Activated CD4-positive, alpha-beta T cell treated with anti-CD3 and anti-CD28 coated beads, Interleukin-2, amount 10 ng/mL, durations not matched to agents 7 days and 5 days (primary cell): ENCODE results near the gene PRSS50. TPM values are rescaled to one million over a fixed set of nuclear protein-coding genes. Genes with fewer than 3 reads are reported as not detected.

Experiments used
- CTCF ChIA-PET: fragments of 350-600 bp; sonication (Branson Sonifier 250); formaldehyde crosslinking; loops from one replicate; lab custom pipeline; 2021; ENCODE audit warnings: antibody characterized with exemption; lab: Charles Lee
- POLR2A ChIA-PET: fragments of 350-600 bp; sonication (Branson Sonifier 250); formaldehyde crosslinking; loops from one replicate; lab custom pipeline; 2021; ENCODE audit warnings: antibody characterized with exemption; lab: Charles Lee
- DNase-seq: peaks from one replicate; pipeline ENCODE4 v3.0.0-alpha.2; 2020
- H3K27ac Mint-ChIP-seq: one replicate; pipeline ENCODE4 v1.8.0; 2021; ENCODE audit warnings: mild to moderate bottlenecking, moderate library complexity, mixed read lengths
- H3K27me3 Mint-ChIP-seq: one replicate; pipeline ENCODE4 v1.8.0; 2021; ENCODE audit warnings: mixed read lengths
- H3K36me3 Mint-ChIP-seq: one replicate; pipeline ENCODE4 v1.8.0; 2021; ENCODE audit warnings: low read depth, mixed read lengths
- H3K4me1 Mint-ChIP-seq: one replicate; pipeline ENCODE4 v1.8.0; 2021; ENCODE audit warnings: mixed read lengths
- H3K4me3 Mint-ChIP-seq: one replicate; pipeline ENCODE4 v1.8.0; 2021; ENCODE audit warnings: mild to moderate bottlenecking, moderate library complexity, mixed read lengths
- H3K9me3 Mint-ChIP-seq: one replicate; pipeline ENCODE4 v1.8.0; 2021; ENCODE audit warnings: mixed read lengths
- total RNA-seq, 2 experiments: library from RNA; stranded (reverse); gene quantifications; one replicate each; pipeline ENCODE4 v1.2.3, GENCODE V29; 2021

The PRSS50 gene
- total RNA-seq, 2 experiments from 2014 or later = not detected

DNA sequence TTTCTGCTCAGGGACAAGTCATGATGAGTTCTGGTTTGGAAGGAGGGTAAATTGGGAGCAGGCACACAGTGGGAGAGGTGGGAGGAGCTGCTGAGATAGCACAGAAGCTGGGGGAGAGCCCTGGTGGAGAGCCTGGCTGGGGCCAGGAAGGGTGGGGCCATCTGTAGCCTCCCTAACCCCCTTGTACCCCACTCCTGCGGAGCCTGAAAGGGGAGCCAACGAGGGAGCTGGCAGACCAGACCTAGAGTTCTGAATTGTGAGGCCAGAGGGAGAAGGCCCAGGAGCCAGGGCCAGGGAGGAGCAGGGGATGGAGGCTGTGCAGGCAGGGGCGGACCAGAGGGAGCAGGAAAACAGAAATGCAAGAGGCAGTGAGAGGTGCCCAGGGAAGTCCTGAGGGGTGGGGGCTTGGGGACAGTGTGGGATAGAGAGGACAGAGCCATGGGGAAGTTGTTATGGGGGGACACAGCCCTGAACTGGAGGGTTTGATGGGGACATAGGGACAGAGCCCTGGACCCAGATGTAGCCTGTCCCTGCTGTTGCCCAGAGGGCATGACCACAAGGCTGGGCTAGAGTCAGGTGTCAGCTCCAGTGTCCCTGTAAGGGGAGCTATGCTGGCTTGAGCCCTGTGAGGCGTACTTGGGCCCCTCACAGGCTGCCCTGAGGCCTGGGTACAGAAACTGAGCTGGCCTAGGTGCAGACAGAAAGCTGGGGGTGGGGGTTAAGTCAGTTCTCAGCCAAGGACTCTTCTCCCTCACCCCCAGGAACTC, 15.2 kb downstream of the PRSS50 start:
- POLR2A ChIA-PET = no interaction called here

DNA sequence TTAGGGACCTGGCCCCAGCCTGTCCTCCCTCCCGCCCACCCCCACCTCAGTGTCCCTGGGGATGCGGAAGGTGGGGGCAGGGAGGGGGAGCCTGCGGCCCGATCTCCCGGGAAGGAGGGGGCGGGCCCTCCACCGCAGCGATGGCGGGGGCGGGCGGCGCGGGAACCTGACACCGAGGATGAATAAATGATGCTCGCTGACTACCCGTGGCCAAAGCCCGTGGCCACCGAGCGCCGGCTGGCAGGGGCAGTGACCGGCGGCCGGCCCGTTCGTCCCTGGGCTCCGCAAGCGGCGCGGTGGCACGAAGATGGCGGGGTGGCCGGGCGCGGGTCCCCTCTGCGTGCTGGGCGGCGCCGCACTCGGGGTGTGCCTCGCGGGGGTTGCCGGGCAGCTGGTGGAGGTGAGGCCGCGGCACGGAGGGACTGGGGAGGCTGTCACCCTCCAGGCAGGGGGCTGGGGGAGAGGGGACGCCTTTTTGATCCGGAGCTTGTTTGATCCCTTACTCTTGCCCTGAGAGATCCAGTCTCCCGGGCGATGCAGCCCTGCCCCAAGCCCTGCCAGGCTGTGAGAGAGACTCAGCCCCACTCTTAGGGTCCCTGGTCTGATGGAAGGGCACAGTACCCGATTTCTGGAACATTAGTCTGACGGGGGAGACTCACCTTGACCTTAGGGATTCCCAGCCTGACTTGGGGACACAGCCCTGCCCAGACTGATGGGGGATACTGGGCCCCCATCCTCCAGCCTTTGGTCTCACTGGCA, 16.3 kb downstream of the PRSS50 start, which contains the start of gene TMIE:
TMIE (plus strand) TSS at position 212 of the 759 bp plus-strand sequence; CDS start at position 308, 96 bp downstream.
- peaks cover 14% of the 10 kb centered on the region for H3K4me1 Mint-ChIP-seq
- H3K27me3 Mint-ChIP-seq = peaks cover 15% of the 10 kb centered on the region
- ChIA-PET POLR2A (no interaction called here), CTCF (interaction anchor here (0.6 kb wide), 1 partner anchor 1271 kb away, joined by 3 read pairs; no protein-coding TSS in a partner anchor)
- no peaks in the 10 kb centered on the region for H3K9me3 Mint-ChIP-seq
- H3K27ac Mint-ChIP-seq = no peak within 1 kb of the TSS
- H3K4me3 Mint-ChIP-seq = no peak within 1 kb of the TSS
- DNase-seq = no peak
- H3K36me3 Mint-ChIP-seq = no peaks in the 10 kb centered on the region

More for the DNA sequence above, 15.2 kb downstream of the PRSS50 start:
- Mint-ChIP-seq H3K4me3 (no peak overlapping the region), H3K27ac (no peak overlapping the region), H3K4me1 (peaks cover 9% of the 10 kb centered on the region), H3K9me3 (no peaks in the 10 kb centered on the region), H3K27me3 (peaks cover 15% of the 10 kb centered on the region), H3K36me3 (no peaks in the 10 kb centered on the region)
- no peak for DNase-seq
- CTCF ChIA-PET = interaction anchor here (0.6 to 1.0 kb wide), 3 partner anchors 11 to 441 kb away, joined by 3 read pairs; no protein-coding TSS in a partner anchor

DNA sequence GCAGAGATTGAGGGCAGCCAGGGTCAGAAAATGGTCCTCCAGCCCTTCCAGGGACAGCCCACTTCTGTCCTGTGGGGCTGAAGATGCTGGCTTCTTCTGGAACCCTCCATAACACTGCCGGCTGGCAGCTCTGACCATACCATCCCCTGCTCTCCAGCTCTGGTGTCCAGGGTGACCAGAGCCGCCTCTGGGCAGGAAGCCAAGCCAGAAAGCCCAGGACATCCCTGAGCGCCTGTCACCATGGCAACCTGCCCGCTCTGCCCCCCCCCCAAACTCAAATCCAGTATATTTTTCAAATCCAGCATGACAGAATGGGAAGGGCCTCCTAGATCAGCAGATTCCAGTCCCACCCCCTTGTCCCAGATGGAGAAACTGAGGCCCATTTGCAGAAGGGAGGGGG, 16.9 kb downstream of the PRSS50 start:
- H3K9me3 Mint-ChIP-seq = no peaks in the 10 kb centered on the region
- no peak overlapping the region for H3K27ac Mint-ChIP-seq
- ChIA-PET CTCF (no interaction called here), POLR2A (no interaction called here)
- no peaks in the 10 kb centered on the region for H3K36me3 Mint-ChIP-seq
- peaks cover 19% of the 10 kb centered on the region for H3K4me1 Mint-ChIP-seq
- no peak for DNase-seq
- H3K27me3 Mint-ChIP-seq = peaks cover 15% of the 10 kb centered on the region
- H3K4me3 Mint-ChIP-seq = no peak overlapping the region

DNA sequence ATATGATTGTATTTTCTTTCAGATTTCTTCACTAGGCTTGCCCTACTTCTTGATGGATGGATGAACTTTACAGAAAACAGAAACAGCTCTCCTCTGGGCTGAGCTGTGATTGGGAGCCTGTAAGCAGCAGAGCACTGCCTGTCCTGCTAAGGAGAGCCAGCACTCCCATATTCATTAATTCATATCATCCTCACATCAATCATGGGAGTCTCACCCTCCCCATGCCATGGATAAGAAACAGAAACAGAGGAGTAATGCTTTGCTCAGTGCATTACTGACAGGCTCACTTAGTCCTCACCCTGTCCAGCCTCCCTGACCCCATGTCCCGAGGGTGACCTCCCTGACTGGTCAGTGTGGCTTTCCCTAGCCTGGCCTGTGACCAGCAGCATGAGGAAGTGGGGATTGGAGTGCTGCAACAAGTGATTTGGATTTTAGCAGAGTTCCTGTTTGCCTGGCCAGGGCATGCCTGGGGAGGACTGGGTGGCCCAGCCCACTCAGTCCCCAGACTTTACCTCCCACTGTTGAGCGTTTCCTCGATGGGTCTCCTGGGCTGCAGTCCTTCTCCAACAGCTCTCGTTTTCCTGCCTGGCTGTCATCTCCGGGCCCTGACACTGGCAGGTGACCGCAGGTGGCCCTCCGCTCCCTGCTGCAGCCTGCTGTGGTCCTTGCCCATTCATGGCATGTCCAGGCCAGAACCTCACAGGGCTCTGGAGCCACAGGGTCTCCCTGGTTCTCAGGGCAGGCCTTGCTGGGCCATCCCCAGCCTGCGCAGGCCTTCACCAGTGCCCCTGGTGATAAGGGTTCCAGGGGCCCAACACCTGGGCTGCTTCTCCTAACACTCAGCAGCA, 17.8 kb downstream of the PRSS50 start:
- no peak for DNase-seq
- no peak overlapping the region for H3K4me3 Mint-ChIP-seq
- ChIA-PET CTCF (interaction anchor here (0.6 kb wide), 1 partner anchor 15 kb away, joined by 3 read pairs; no protein-coding TSS in a partner anchor), POLR2A (interaction anchor here (0.6 kb wide), 1 partner anchor 1322 kb away, joined by 4 read pairs; no protein-coding TSS in a partner anchor)
- H3K9me3 Mint-ChIP-seq = no peaks in the 10 kb centered on the region
- peaks cover 27% of the 10 kb centered on the region for H3K4me1 Mint-ChIP-seq
- no peak overlapping the region for H3K27ac Mint-ChIP-seq
- H3K36me3 Mint-ChIP-seq = no peaks in the 10 kb centered on the region
- peaks cover 15% of the 10 kb centered on the region for H3K27me3 Mint-ChIP-seq

DNA sequence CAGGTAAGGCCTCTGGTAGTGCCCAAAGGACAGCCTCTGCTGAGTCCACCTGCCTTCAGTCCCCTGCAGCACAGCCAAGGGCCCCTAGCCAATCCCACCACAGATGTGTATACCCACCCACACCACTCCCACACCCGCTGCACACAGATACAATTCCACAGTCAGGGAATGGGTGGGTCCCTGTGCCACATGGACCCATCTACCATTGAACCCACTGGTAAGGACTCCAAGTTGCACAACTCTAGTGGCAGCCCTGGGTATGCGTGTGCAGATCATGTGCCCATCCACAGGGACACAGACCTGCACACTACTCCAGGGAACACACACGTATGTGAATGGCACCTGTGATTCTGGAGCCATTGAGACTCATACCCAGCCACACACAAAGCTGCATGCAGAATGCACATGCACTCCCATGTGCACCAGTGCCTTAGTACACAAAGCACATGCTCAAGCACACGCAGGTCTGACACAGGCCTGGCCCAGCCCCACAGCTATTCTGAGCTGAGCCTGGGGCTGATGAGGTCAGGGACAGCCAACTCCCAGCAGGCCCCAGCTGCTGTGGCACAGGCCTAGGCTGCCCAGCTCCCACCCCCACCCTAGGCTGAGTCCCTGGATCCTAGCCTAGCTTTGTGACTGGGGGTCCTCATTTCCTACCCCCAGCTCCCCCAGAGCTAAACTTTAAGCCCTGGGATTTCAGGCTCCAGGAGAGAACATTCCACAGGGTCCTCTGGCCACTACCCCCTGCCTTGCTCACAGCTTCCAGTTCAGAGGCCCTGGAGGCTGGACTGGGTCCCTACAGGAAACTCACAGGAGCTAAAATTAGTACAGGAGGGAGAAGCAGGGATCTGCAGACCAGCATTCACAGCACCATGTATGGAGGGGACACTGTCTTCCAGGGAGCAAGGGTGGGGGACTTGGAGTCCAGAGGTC, 21.4 kb downstream of the PRSS50 start:
- H3K9me3 Mint-ChIP-seq = no peaks in the 10 kb centered on the region
- POLR2A ChIA-PET = no interaction called here
- peak overlapping the region; percentile 88 for H3K27ac Mint-ChIP-seq
- no peaks in the 10 kb centered on the region for H3K36me3 Mint-ChIP-seq
- peaks cover 43% of the 10 kb centered on the region for H3K4me1 Mint-ChIP-seq
- no peak overlapping the region for H3K4me3 Mint-ChIP-seq
- DNase-seq = no peak
- peaks cover 10% of the 10 kb centered on the region for H3K27me3 Mint-ChIP-seq
- CTCF ChIA-PET = interaction anchor here (0.6 to 2.8 kb wide), 10 partner anchors 10 to 714 kb away, joined by 3 to 10 read pairs (median 4); no protein-coding TSS in a partner anchor

DNA sequence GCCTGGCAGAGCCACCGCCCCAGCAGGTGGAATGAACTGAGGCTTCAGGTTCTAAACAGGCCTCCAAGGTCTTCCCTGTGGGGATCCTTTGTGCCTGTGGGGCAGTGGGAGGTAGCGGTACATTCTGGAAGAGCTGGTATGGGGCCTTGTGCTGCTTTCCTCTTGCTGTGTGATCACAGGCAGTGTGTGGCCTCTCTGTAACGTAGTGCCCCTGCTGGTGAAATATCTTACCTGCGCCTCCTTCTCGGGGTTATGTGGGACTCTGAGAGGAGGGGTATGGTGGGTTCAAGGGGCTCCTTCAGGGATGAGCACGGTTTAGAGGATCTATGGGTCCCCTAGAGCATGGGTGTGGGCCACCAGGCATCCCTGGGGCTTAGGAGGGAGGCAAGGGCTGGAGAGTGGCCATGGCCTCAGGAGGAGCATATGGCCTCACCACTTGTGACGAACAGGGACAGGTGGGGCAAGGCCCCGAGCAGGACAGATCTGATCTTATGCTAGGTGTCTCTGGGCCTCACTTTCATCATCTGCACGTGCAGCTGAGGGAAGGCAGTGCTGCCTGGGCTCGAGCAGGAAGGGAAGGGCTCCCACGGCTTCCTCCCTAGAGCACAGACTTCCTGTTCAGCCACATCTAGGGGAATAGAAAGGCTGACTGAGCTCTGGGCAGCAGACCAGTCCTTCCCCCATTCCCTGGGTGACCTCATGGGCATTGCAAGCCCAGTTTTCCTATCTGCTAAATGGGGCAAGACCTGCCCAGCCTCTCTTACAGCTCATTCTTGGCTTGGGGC, 22.3 kb downstream of the PRSS50 start:
- Mint-ChIP-seq H3K36me3 (no peaks in the 10 kb centered on the region), H3K9me3 (no peaks in the 10 kb centered on the region), H3K4me1 (peaks cover 52% of the 10 kb centered on the region), H3K4me3 (peak overlapping the region; percentile 15), H3K27me3 (peaks cover 8% of the 10 kb centered on the region), H3K27ac (peak overlapping the region; percentile 88)
- DNase-seq = peak; percentile 51
- POLR2A ChIA-PET = no interaction called here
- CTCF ChIA-PET = interaction anchor here (0.8 to 2.8 kb wide), 7 partner anchors 9 to 206 kb away, joined by 3 to 10 read pairs (median 3); no protein-coding TSS in a partner anchor

DNA sequence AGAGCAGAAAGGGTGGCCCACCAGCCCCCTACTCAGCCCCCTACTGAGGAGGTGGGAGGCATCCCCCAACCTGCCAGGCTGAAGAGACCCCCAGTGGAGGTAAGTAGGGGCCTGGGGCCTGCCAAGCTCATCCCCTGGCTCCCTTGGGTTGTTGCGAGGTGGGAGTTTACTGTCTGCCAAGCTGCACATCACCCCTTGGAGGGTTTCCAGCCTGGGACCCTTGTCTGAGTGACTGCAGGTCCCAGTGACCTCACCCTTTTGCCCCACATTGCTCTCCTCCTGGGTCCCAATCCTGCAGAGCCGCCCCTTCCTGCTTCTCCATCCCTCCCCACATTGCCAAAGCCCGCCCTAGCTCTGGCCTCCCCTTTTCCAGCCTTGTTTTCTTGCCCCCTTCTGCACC, 23.1 kb downstream of the PRSS50 start:
- CTCF ChIA-PET = interaction anchor here (0.8 to 2.8 kb wide), 4 partner anchors 12 to 30 kb away, joined by 3 to 10 read pairs (median 3); no protein-coding TSS in a partner anchor
- no peak for DNase-seq

DNA sequence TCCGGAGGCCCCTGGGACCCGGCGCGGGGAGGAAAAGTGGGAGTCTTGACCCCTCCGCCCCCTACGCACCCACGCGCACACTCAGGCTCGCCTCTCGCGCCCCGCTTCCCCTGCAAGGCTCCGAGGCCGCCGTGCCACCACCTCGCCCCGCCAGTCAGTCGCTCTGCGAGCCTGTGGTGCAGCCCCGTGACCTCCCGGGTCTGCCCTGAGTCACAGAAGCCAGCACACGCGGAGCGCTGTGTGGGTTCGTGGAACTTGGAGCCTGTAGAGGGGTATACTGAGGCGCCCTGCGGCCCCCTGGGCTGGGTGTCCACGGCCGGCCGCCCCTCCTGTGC, 23.8 kb downstream of the PRSS50 start:
- Mint-ChIP-seq H3K36me3 (no peaks in the 10 kb centered on the region), H3K4me3 (peak overlapping the region; percentile 44), H3K4me1 (peaks cover 57% of the 10 kb centered on the region), H3K27ac (no peak overlapping the region), H3K9me3 (no peaks in the 10 kb centered on the region), H3K27me3 (peaks cover 7% of the 10 kb centered on the region)
- CTCF ChIA-PET = interaction anchor here (0.6 to 1.3 kb wide), 3 partner anchors 26 to 152 kb away, joined by 3 read pairs; no protein-coding TSS in a partner anchor
- POLR2A ChIA-PET = no interaction called here
- DNase-seq = peak; percentile 41

More for the DNA sequence above, 23.1 kb downstream of the PRSS50 start:
- peak overlapping the region; percentile 76 for H3K27ac Mint-ChIP-seq
- H3K4me3 Mint-ChIP-seq = peak overlapping the region; percentile 50
- H3K9me3 Mint-ChIP-seq = no peaks in the 10 kb centered on the region
- H3K36me3 Mint-ChIP-seq = no peaks in the 10 kb centered on the region
- H3K4me1 Mint-ChIP-seq = peaks cover 57% of the 10 kb centered on the region
- peaks cover 7% of the 10 kb centered on the region for H3K27me3 Mint-ChIP-seq
- POLR2A ChIA-PET = no interaction called here

DNA sequence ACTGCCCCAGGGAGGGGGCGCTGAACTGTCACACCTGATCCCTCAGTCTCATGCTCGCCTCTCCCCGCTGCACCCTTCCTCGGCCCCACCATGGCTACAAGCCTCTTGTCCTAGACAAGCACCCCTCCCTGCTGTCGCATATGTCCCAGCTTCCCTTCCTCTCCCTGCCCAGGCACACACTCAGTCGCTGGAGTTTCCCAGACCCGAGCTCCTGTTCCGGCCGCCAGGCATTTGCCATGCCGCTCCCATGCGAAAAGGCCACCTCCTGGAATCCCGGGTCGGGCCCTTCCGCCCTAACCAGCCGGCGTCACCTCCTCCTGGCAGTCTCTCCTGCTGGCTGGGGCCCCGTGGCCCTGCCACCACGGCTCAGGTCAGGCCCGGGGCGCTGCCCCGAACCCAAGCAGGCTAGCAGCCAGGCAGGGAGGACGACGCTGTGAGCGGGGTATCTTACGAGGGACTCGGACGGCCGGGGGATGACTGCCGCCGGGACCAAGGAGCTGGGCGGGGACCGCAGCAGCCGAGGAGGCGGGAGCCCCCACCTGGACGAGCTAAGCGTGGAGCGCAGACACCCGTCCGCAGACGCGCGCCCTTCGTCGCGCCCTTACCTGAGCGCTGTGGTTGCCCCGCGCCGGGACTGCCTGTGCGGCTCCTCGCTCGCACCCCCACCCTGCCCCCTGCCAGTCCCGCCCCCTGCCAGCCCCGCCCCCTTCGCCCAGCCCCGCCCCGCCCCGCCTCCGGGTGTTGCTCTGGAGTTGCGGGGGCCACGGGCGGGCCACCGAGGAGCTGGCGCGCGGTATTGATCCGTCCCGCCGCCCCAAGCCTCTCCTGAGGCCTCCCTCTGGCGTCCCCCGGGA, 24.4 kb downstream of the PRSS50 start, which contains the start of gene ALS2CL:
ALS2CL (minus strand) TSS at position 642 of the 854 bp plus-strand sequence. CDS start 4,239 bp downstream, outside the sequence.
- peak; percentile 75 for DNase-seq
- H3K27ac Mint-ChIP-seq = peak within 1 kb of the TSS; percentile 87
- H3K4me3 Mint-ChIP-seq = peak within 1 kb of the TSS; percentile 72
- H3K27me3 Mint-ChIP-seq = peaks cover 7% of the 10 kb centered on the region
- CTCF ChIA-PET = interaction anchor here (0.6 to 1.3 kb wide), 4 partner anchors 14 to 153 kb away, joined by 3 read pairs; no protein-coding TSS in a partner anchor
- peaks cover 57% of the 10 kb centered on the region for H3K4me1 Mint-ChIP-seq
- H3K36me3 Mint-ChIP-seq = no peaks in the 10 kb centered on the region
- H3K9me3 Mint-ChIP-seq = no peaks in the 10 kb centered on the region
- POLR2A ChIA-PET = no interaction called here

DNA sequence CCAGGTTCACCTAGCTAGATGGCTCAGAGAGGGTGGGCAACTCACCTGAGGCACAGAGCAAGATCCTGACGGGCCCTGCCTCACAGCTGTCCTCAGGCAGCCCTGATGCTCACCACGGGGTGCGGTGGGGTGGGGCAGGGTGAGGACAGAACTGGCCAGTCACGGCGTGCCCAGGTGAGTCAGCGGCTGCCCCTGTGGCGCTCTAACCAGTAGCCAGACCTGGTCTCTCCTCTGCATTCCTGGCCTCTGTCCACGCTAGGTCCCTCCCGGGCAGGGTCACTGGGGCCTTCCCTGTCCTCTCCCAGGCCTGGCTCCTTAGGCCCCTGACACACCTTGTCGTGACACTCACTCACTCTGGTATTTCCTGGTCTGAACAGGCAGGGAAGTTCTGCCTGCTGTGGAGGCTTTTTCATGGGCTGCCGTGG, 25.1 kb downstream of the PRSS50 start:
- CTCF ChIA-PET = interaction anchor here (0.8 to 1.3 kb wide), 2 partner anchors 15 to 154 kb away, joined by 3 read pairs; no protein-coding TSS in a partner anchor
- H3K36me3 Mint-ChIP-seq = no peaks in the 10 kb centered on the region
- H3K9me3 Mint-ChIP-seq = no peaks in the 10 kb centered on the region
- peak overlapping the region; percentile 87 for H3K27ac Mint-ChIP-seq
- H3K4me3 Mint-ChIP-seq = peak overlapping the region; percentile 72
- no peak for DNase-seq
- POLR2A ChIA-PET = no interaction called here
- H3K4me1 Mint-ChIP-seq = peaks cover 55% of the 10 kb centered on the region
- peaks cover 7% of the 10 kb centered on the region for H3K27me3 Mint-ChIP-seq
